COLO829 (cell line): ENCODE data around the gene IFT57.
"Not testable (repeated sequence)": the region's sequence is repeated elsewhere in the genome, so short reads cannot be mapped to it uniquely, and the experiment has no call there.

ENCODE experiments used
- DNase-seq: peaks from one replicate; pipeline ENCODE4 v3.0.0; 2012; ENCODE audit warnings: low spot score

Gene IFT57, protein sequence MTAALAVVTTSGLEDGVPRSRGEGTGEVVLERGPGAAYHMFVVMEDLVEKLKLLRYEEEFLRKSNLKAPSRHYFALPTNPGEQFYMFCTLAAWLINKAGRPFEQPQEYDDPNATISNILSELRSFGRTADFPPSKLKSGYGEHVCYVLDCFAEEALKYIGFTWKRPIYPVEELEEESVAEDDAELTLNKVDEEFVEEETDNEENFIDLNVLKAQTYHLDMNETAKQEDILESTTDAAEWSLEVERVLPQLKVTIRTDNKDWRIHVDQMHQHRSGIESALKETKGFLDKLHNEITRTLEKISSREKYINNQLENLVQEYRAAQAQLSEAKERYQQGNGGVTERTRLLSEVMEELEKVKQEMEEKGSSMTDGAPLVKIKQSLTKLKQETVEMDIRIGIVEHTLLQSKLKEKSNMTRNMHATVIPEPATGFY

DNA sequence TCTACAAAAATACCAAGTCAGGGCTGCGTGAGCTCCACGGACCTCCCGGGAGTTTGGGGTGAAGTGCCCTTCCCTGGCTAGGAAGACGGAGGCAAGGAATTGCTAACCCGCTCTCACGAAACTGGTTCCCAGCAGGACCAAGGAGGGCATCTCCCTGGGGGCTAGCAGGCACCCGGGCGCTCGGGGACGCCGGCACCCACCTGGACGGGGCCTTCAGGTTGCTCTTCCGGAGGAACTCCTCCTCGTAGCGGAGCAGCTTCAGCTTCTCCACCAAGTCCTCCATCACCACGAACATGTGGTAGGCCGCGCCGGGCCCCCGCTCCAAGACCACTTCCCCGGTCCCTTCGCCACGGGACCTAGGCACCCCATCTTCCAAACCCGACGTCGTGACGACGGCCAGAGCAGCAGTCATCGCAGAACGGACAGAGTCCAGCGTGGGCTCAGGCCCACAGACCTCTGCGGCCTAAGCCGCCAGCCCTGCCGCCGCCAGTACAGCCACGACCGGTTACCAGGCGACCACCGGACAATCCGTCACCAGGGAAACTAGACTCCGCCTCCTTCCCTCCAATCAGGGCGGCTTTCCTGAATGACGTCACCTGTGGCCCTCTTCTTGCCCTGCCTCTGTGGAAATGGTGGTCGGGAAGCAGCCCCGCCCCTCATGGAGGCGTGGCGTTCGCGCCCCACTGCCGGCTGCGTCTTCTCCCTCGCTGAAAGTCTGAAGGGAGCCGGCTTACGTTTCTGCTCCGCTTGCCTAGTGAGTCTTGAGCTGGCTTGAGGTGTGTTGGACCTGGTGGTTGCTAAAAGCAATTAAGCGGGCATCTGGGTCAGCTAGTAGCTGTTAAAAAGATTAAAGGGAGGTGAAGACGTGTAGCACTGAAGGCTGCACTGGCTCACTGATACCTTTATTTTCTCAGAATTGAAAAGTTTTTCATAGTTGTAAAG is at the start of gene IFT57:
Gene IFT57, minus strand, starts transcription at position 514 of the 942 bp plus-strand sequence. Its CDS starts 102 bp downstream, at position 412.
- peak; percentile 100 for DNase-seq

DNA sequence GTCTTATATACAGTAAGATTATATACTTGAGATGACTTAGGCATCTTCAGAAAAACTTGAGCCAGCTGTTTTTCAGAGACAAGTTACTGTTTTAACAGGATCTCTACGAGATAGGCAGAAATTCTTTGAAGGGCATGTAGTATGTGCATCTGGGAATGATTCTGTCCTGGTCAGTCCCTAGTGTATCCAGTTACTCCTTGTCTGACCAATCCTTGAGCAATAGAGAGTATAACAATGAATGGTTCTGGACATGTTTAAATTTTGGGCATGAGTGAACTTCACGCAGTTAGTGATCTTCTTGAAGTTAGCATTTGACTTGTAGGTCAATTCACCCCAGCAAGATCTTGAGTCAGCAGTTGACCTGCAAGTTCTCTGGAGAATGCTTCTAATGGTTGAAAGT is 49.4 kb upstream of the IFT57 start:
- DNase-seq, result no peak

DNA sequence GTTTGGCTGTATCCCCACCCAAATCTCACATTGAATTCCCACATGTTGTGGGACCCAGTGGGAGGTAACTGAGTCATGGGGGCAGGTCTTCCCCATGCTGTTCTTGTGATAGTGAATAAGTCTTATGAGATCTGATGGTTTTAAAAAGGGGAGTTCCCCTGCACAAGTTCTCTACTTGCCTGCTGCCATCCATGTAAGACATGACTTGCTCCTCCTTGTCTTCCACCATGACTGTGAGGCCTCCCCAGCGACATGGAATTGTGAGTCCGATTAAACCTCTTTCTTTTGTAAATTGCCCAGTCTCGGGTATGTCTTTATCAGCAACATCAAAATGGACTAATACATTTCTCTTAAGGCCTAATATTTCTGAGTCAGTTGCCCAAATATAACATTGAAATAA is 46.0 kb upstream of the IFT57 start:
- DNase-seq, result not testable (repeated sequence)

DNA sequence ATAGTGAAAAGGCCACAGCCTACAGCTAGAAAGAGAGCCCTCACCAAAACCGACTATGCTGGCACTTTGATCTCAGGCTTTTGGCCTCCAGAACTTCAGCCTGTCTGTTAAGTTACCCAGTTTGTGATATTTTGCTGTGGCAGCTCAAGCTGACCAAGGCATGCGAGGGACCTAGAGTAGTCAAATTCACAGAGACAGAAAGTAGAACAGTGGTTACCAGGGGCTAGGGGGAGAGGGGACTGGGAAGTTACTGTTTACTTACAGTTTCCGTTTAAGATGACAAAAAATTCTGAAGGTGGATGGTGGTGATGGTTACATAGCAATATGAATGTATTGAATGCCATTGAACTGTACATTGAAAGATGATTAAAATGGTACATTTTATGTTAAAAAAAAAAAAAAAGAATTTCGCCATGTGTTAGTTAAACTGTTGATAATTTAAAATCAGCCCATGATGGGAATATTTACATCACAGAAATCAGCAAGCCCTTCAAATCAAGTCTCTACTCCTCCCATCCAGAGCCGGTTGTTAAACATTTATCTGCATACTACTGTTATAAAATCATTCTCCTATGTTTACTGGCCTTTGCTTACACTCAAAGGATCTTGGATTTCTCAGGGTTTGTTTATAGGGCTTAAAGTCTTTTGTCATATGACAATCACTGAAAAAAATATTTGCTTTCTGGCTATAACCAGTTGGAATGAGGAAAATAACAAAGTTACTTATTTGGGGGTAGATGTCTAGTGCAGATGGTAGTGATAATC is 42.5 kb upstream of the IFT57 start:
- not testable (repeated sequence) for DNase-seq

DNA sequence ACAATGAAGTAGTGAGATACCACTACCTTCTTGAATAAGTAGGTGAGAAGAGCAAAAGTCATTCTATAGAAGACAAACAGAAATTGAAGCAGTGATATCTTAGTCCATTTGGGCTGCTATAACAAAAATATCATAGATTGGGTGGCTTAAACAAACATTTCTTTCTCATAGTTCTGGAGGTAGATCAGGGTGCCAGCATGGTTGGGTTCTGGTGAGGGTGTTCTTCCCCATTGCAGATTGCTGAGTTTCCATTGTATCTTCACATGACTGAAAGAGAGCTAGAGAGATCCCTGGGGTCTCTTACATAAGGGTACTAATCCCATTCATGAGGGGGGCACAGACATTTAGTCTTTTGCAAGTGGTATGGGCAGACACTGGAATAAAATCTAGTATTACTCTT is 32.9 kb upstream of the IFT57 start:
- DNase-seq, result no peak

DNA sequence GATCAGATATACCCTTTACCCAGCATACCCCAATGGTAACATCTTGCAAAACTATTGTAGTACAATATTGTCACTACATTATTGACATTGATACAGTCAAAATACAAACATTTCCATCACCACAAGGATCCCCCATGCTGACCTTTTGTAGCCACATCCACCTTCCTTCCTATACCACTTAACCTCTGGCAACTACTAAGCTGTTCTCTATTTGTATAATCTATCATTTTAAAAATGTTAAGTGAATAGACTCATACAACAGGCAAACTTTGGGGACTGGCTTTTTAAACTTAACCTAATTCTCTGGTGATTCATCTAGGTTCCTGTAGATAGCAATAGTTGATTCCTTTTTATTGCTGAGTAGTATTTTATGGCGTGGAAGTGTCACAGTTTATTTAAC is 29.6 kb upstream of the IFT57 start:
- DNase-seq, result no peak

DNA sequence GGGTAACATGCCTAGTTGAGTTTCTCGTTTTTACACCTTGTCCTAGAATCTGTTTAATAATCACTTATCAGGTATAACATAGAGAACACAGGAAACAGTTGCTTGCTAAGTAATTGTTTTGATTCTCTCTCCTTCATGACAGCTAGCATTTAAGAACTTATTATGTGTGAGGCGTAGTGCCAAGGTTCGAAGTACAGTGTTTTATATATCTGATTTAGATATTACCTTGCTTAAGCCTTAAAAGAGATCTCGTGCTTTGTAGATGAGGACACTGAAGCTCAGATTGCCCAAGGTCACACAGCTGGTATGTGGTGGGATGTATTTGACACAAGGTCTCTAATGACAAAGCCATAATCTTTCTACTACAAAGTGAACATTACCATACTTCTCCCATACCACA is 29.0 kb upstream of the IFT57 start:
- no peak for DNase-seq

DNA sequence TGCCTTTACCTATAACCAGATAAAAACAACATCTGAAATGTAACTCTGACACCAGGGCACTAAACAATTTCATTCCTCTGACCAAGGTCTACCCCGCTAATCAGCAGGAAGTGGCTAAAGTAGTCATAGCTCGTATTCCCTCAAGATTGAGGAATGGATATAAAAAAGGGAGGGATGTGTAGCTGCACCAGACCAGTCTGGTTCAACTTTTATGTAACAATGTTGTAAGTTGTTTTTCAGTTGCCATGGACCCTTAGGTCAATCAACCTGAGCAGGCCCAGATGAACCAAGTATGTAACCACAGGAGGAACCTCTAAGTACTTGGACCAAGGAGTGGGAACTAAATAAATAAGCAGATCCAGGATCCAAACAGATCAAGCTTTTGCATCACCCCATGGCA is 28.4 kb upstream of the IFT57 start:
- DNase-seq, result no peak

DNA sequence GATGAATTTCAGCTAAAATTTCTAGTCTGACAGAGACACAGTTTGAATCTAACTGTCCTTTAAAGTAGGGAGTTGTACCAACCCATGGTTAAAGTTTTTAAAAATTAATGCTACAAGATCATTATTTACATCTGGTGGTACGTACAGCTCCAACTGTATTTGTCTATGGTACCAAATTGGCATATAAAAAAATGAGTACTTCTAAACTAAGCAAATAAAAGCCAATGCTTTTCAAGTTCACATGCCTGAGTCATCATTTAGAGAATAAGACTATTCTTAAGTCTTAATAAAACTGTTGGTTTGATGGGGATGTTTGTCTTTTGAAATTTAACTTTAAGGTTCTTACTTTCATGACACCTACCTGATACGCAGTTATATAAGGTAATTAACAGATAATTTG is 21.0 kb upstream of the IFT57 start:
- DNase-seq, result no peak

DNA sequence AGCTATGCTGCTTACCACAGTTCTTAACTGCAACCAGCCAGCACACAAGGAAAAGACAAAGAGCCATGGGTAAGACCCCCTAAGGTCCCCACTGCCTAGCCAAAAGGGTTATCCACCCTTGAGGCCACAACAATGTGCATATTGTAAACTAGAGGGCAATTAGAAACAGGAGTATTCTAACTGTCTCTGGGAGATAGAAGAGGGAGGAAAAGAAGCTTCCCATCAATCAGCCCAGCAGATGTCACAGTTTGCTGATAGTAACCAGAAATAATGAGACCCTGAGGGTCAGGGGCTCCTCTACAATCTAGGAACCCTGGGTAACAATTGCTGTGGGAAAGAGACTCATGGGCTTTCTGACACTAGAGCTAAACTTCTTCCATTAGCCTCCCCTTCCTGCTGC is 20.6 kb upstream of the IFT57 start:
- DNase-seq, result no peak

DNA sequence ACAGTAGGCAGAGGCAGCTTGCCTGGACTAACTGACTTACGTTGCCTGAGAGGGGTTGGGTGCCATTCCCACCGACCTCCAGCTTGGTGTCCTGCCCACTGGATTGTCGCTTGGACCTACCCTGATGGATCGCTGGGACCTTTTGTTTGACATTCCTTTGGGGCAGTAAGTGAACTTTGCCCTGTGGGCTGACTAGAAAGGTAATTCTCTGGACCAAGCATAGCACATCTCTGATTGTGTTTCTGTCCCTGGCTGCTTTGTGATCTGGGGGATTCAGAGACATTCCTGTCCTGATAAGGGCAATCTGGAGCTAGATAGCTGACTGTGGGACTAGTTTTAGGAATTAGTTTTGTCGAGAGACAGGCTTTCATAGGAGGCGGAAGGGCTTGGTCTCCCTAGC is 19.5 kb upstream of the IFT57 start:
- DNase-seq, result no peak

DNA sequence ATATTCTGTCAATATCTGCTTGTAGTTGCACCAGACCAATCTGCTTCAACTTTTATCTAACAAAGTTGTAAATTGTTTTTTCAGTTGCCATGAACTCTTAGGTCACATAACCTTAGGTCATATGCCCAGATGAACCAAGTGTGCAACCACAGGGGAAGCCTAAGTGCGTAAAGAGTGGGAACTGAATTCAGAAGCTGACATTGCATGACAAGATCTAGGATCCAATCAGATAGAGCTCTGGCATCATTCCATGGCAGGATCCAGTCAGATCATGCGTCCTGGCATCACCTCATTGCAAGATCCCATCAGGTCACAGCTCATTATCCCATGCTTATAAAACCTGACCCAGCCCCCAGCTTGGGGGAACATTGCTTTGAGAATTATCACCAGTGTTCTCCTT is 18.9 kb upstream of the IFT57 start:
- no peak for DNase-seq

DNA sequence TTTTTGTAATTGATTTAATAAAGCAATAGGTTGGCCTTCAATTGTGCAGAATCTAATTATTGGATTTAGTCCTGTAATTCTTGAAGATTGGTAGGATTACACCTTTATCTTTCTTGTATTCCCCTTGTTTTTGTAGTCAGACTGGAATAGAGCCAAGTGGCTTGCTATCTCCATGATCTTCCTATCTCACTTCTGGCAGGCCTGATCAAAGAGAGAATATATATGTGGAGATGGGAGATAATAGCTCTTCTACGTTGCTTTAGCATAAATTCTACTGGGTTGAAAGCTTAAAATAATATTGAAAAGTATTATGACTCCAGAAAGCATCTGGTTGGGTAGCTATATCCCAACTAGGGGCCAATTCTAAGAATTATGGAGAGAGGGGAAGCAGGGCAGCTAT is 16.9 kb upstream of the IFT57 start:
- no peak for DNase-seq

DNA sequence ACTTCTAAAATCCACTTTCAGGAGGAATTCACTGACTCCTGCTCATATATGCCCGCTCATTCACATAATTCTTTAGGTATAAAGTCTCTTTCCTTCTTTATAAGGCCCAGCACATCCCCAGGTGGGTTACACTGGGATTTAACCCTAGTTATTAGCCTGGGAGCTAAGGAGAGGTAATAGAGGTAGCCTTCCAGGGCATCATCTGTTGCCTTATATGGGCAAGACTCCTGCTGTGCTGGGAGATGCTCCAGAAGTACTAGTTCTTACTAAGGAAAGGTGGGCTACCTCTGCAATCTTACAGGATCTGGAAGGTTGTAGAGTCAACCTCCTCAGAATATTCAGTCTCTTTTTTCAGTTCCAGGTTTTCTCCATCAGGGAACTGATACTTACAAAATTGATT is 13.1 kb upstream of the IFT57 start:
- no peak for DNase-seq

DNA sequence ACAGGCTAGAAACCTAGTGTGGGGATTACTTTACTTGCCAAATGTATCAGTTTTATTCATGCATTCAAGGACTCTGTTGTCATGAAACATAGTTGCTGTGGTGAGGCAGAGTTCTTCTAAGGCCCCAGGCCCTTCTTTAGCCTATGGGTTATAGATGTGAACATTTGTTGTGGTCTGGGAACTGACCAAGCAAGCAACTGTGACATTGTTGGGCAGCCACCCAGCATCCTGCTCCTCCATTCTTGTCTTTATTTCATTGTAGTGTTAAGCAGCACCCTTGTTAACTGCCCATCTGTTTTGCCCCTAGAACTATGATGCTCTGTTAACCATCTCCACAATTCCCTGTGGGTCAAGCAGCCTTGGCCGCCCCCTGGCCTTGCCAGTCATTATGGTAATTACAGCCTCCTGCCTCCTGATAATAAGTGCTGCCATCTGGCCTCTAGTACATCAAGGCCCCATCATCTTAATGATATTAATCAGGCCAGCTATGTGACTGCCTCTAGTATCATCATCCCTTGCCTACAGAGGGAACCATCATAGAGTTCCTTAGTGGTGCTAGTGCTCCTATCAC is 12.2 kb upstream of the IFT57 start:
- no peak for DNase-seq

DNA sequence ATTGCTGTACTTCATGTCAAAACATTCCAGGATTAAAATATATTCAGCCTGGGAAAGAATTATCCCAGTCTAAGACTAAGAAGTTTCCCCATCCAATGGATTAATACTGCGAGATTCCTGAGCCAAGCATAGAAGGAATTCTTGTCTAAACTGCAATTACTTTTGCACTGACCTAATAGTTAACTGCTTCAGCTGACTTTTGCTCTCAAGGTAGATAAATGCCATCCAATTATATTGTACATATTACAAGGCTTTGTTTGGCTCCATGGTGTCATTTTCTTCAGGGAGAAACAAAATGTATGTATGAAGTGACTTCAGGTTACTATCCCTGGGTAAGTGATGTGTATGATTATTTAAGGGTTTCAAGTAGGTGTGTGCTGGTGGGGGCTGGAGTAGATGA is 6.1 kb upstream of the IFT57 start:
- no peak for DNase-seq

DNA sequence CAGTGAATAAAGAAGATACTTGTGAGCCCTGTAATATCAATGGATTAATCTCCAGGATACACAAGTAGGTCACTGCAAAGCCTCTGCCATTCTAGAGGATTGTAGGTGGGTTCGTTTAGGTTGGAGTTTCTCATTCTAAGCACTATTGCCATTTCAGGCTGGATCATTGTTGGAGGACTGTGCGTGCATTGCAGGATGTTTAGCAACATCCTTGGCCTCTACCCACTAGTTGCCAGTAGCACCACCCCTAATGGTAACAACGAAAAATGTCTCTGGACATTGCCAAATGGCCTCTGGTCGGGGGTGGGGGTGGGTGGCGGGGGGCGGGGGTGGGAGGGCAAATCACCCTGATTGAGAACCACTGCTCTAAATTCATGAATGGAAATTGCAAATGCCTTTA is 4.9 kb upstream of the IFT57 start:
- DNase-seq, result no peak

DNA sequence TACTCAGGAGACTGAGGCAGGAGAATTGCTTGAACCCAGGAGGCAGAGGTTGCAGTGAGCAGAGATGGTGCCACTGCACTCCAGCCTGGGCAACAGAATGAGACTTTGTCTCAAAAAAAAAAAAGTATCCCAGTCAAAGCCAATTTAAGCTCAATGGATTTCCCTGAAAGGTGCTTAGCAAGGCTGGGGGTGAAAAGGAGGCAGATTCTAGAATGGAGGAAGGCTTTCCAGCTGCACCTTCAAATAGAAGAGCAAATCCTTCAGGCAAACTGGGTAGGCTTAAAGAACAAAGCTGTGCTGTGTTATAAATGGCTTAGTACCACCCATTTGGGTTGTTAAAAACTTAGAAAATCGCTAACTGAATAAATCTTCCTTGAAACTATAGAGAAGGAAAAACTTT is 3.0 kb upstream of the IFT57 start:
- no peak for DNase-seq

DNA sequence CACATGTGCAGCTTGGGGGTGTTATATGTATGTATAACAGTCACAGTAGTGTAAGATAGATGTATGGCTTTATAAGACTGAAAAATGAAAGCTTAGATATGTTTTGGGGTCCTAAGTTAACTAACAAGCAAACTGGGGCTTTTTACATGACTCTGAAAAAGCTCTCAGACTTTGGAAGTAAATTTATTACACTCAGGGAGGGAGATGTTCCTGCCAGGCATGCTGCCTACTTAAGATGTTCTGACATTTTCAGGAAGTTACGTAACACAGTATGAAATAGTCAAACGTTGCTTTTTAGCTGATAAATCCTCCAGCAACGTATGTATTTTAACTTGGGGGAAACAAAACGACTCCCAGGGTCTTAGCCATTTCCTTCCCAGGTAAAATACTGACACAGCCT is 1.7 kb upstream of the IFT57 start:
- DNase-seq, result no peak

DNA sequence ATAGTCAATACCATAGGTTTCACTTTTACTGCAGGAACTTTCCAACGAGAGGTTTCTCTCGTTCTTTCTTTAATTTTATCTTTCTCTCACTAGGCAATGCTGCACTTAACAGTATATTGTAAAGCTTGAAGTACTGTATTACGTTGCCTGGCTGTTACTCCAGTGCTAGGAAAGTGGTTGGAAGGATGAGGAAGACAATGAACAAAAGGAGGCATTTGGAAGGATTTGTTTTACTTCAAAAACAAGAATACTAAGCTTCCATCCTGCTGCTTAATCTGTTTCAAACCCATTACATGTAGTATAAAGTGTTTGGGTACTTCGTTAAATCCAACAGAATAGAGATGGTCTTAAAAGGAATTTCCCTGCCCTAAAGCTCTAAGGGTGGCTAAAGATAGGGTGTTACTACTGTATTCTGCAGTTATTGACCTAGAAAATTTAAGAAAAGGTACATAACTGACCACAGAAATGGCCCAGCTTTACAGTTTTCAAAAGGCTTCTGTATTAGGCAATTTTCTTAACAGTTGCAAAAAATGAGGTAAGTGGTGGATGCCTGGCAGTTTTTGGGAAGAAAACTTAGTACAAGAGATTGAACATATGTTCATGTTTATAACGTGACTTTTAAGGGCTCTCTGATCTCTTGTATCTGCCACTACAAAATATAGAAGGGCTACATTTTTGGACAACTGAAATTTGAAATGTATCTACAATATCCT is 785 bp upstream of the IFT57 start:
- DNase-seq, result peak; percentile 20

DNA sequence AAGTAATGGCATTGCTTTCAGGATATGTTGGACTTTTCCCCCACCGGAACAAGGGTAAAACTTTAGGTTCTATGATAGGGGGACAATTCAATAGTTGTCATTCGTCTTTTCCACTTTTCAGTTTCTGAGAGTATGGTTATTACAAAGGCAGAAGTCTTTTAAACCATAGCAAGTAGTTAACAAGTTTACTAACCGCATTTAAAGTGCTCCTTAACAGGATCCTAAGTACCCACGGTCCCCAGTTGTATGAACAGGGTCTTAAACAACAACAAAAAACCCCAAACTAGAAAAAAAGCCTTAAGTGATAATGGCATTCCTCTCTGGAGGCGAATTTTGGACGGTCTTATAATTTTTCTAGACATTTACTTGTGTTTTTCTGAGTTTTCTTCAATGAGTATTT is 831 bp downstream of the IFT57 start:
- DNase-seq, result no peak
